DMS153 treated with DMSO at 0.1 percent for 48 hours (cell line): ENCODE results near the gene TMEM59L.
"Not testable (repeated sequence)": the region's sequence is repeated elsewhere in the genome, so short reads cannot be mapped to it uniquely, and the experiment has no call there.

Source experiments
- DNase-seq: peaks from one replicate; lab custom pipeline; 2025; ENCODE audit not compliant: unreplicated experiment; lab: John Stamatoyannopoulos, UW

Gene TMEM59L

DNA sequence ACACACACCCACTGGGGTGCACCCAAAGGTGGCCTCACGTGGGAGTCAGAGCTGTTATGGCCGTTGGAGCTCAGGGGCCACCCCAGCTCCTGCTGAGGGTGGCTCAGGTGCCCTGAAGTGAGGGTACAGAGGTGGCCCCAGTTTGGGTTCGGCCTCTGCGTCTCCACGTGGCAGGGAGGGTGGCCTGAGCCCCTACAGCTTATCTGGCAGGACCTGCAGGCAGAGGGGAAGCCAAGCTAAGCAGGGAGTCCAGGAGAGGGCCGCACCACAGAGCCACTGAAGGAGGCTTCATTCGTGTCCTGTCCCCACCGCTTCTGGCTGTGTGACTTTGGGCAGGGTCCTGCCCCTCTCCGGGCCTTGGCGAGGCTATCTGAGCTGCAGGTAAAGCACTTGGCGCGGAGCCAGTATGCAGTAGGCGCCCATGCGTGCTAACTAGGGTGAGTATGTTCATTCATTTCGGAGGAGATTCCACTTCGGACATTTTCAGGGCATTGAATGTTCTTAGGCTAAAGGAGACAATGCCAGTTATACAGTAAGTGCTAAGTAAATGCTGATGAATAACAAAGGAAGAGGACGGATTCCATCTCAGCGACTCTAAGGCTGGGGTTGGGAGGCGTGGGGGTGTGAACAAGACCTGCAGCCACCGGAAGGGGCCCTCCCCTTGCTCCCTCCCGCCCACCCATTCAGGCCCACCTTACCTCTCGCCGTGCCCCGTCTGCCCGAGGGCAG is 19.1 kb upstream of the TMEM59L start:
- no peak for DNase-seq

DNA sequence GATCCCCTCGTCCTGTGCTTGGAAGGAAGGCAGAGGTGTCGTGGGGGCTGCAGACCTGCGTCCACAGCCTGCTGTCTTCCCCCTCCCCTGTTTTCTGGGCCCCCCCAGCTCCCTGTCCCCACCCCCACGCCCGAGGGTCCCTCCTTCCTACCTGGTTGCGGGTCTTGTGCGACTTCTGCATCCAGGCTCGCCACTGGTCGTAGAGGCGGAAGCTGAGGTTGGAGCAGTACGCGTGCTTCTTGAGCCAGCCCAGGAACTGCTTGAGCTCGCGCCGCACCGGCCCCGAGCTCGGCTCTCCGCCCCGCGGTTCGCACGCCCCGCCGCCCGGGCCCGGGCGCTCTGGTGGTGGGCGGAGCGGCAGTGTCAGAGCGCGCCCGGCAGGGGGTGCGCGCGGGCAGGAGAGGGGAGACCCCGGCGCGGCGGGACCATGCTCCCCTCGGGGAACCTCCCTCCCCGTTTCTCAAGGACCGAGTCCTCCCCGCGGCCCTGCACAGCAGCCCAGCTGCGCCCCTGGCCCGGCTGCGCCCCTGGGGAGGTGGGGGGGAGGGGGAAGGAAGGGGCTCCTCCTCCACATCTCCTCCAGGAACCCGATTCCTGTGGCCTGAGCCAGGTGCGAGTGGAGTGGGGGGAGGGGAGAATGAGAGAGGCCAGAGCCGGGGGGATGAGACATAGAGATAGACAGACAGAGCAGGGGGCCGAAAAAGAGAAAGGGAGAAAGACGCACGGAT is 18.4 kb upstream of the TMEM59L start:
- peak; percentile 59 for DNase-seq

GRCh38 chr19:18594824-18595373 is 17.8 kb upstream of the TMEM59L start:
- no peak for DNase-seq

DNA sequence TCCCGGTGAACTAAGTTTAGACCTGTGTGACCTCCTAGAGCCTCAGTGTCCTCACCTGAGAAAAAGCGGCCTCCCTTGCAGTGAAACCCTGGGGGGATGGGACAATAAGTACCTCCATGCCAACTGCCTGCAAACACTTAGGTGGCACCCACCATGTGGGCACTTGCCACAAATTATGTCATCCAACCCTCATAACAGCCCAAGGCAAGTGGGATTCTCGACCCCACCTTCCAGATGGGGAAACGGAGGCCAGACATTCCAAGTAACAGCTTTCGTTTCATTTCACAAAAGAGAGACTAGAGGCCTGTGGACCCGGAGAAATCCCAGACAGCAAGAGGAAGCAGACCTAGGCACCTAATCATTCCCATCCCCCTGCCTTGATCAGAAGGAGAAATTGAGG is 17.2 kb upstream of the TMEM59L start:
- DNase-seq, result no peak

- DNase-seq, result peak; percentile 5
Observed at GRCh38 chr19:18596752-18597157, 15.9 kb upstream of the TMEM59L start.

DNA sequence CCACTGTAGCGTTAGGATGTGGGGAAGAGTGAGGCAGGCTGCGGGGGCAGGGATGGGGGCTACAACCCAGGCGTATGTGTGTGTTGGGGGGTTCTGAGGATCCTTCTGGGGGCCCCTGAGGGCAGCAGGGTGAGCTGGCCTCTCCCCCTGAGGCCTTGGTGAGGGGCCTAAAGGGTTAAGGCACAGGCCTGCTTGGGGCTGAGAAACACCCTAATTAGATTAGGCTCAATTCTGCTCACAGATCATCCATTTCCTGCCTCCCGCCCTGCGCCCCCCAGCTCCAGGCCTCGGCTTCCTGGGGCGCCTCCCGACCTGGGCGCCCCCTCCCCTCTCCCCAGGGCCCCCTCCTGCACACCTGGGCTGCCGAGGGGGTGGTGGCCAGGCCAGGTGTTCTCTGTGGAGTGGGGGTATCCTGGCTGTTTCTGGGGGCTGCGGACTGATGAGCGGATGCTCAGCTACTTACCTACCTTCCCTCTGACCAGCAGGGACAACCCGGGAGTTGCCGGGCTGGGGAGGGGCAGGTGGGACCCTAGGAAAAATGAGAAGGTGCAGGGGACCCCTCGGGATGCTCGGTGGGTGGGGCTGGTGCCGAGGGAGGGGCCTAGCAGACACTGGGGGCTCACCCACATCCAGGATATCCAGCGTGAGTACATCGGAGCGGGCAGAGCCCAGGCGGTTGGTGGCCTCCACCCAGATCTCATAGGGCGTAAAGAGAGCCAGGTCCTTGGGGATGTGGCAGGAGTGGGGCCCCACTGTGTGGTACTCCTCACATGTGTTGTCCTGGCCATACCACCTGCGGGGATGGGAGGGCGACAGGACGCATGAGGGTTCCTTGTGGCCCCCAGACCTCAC is 14.6 kb upstream of the TMEM59L start:
- no peak for DNase-seq

- no peak for DNase-seq
Observed at GRCh38 chr19:18599485-18599884, 13.2 kb upstream of the TMEM59L start.

GRCh38 chr19:18600692-18601397 is 11.8 kb upstream of the TMEM59L start:
- not testable (repeated sequence) for DNase-seq

GRCh38 chr19:18601875-18602274 is 10.8 kb upstream of the TMEM59L start:
- DNase-seq, result no peak

- DNase-seq, result no peak
Observed at GRCh38 chr19:18603255-18603957, 9.3 kb upstream of the TMEM59L start.

GRCh38 chr19:18603958-18604819 is 8.5 kb upstream of the TMEM59L start:
- no peak for DNase-seq

DNA sequence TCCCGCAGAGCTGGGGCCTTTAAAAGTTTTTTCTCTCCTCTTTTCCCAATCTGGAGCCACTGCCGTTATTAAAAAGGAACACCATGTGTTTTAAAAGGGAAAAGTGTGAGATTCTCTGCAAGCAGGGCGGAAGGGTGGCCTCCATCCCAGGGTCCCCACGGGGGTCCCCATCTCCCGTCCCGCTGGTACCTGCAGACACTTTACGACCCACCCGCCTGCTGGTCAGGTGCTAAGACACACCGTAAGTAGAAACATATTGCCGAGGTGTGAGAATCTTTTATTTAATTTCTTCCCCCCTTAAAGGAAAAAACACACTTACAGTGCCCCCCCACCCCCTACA is 7.9 kb upstream of the TMEM59L start:
- DNase-seq, result no peak

DNA sequence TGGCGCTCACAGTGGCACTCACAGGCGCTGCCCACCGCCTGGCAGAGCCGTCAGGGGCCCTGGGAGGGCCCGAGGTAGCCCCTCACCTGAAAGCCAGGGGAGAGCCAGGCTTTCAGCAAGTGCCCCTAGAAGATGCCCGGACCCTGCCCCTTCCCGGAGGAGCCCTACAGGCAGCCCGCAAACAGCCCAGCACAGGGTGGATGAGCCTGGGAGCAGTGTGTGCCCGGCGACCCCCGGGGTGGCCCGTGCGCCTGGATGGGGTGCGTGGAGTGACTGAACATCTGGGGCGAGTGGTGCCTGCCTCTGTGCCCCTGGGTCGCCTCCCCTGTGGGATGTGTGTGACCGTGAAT is 7.5 kb upstream of the TMEM59L start:
- DNase-seq, result no peak

DNA sequence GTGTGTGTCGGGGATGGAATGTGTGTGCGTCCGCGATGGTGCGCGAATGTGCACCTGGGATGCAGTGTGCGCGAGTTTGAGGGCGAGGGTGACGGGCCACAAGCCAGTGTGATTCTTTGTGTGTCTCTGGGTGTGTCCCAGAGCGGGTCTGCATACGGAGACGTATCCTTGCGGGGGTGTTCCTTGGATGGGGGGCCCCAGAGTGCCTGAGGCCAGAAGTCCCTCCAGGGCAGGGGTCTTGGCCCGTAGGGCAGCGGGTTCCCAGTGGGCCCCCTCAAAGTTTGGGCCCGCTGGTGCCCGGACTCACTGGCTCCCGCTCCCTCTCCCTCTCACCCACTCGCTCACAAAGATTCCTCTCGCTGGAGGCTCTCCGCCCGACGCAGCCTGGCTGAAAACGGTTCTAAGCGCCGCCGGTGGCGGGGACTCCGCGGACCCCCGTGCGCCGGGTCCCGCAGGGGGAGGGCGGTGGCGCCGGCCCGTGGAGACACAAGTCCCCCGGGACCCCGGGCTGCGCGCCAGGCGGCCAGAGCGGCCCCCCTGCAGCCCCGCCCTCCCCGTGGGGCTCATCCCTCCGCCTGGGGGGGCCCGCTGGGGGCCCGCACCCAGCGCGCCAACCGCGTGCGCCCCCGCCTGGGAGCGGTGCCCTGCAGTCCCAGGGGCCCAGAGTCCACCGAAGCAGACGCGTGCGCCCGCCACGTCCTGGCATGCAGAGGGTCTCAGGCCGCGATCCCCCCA is 7.0 kb upstream of the TMEM59L start:
- no peak for DNase-seq

GRCh38 chr19:18606281-18607225 is 6.1 kb upstream of the TMEM59L start, which contains the start of gene CRLF1:
Gene CRLF1 (minus strand): TSS chr19:18606799. CDS start chr19:18606656, 143 bp downstream.
- DNase-seq, result no peak

DNA sequence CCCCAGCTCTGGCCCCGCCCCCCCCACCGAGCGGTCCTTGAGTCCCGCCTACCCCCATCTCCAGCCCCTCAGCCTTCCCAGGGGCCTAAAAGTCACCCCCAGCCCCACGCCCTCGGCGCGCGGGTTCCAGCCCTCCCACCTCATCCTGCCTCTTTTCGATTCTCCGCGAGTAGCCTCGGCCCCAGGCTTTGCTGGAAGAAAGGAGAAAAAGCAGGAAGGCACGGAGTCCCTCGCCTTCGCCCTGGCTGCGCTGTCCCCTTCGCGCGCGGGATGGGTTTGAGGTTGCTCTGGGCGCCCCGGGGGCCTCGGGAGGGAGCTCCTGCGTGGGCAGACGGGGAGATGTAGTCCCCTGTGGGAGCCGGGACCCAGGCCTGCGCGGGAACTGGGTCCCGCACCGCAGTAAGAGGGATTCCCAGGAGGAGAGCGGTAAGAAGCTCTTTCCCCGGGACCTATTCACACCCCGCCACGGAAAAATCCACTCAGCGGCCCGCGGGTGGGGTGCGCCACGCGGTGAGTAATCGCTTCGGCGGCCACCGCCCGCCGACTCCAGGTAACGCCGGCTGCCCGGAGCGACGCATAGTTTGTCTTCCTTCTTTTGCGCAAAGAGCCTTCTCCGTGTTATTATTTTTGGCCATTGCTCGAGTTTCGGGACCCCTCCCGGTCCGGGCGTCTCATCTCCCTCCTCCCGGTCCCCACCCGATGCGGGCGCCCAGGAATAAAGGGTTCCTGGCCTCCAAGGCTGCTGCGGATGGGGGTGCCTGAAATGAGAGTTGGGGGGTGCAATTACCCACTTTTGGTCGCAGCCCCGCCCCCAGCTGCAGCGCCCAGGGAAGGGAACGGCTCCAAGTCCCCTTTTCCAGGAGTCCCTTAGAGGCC is 5.2 kb upstream of the TMEM59L start:
- no peak for DNase-seq
